ENCODE measurements around the gene OR4X1. TPM values are rescaled to one million over a fixed set of nuclear protein-coding genes. Genes with fewer than 3 reads are reported as not detected.

The OR4X1 gene
- total RNA-seq, 2 experiments from 2014 or later, result not detected

Other genes with a start within 250 kb of the OR4X1 start
- not detected for gene OR4B1, start 47.1 kb upstream of the OR4X1 start, total RNA-seq
- not detected for gene OR4X2, start 18.8 kb upstream of the OR4X1 start, total RNA-seq
- not detected for gene OR4S1, start 42.4 kb downstream of the OR4X1 start, total RNA-seq
- gene OR4C3, start 61.1 kb downstream of the OR4X1 start, total RNA-seq, result not detected
- gene OR4C5, start 102.6 kb downstream of the OR4X1 start, total RNA-seq, result not detected
- gene OR4A47, start 224.9 kb downstream of the OR4X1 start, total RNA-seq, result not detected

All from activated naive CD8-positive, alpha-beta T cell treated with anti-CD3 and anti-CD28 coated beads for 36 hours (primary cell).